Measurements from ENCODE around the gene P3H3. TPM values are rescaled to one million over a fixed set of nuclear protein-coding genes. Genes with fewer than 3 reads are reported as not detected.

P3H3 gene
- total RNA-seq, 4 donors from 2014 or later: 2.6 to 6.6 (median 4.4) TPM

DNA sequence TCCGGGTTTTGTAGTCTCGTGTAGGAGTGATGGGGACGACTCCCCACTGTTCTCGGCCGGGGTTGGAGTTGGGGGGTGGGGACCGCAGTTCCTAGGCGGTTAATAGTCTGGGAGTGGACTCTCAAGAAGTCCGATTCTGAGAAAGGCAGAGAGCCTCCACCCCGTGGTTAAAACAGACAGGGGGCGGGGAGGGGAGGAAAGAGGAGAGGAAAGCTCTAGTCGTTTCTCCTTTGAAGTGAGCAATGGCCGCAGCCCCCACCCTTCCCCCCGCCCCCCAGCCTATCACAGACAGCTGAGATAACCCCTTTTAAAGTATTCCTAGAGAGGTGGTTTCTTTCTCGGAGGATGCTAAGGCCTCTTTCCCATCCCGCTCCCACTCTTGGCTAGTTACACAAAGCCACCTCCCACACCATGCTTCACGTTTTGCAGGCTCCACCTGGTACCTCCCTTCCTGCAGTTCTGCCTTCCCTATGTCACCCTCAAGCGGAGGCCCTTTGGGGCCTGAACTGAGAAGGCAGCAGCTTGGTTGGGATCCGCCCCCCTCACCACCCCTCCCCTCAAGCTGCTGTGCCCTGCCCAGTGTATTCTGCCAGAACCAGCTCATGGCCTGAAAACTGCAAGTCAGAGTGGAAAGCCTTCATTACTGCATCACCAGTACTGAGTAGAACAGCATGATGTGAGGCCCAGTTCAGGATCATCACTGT is 24.6 kb downstream of the P3H3 start:
- TF ChIP-seq CTCF (IDR thresholded peaks at IDR 0.05) (no peak), POLR2A (IDR thresholded peaks at IDR 0.05) (peak in 1 of 4 donors; percentile 39)
- Histone ChIP-seq H3K36me3 (peaks cover 19 to 45% (median 24%) of the 10 kb centered on the region in 3 donors), H3K4me1 (peaks cover 11 to 29% (median 24%) of the 10 kb centered on the region in 3 donors), H3K27ac (peak overlapping the region; percentile 92 to 99 (median 97)), H3K9me3 (no peaks in the 10 kb centered on the region), H3K4me3 (peak overlapping the region; percentile 58 to 86 (median 71)), H3K27me3 (no peaks in the 10 kb centered on the region)
- intact Hi-C loops (cut with DNase I): no loop called here
- WGBS, 2 donors: 0 to 1% methylated on average over 8 to 11 of the region's 18 CpGs
- no peak for DNase-seq

- H3K9me3 ChIP-seq: no peaks in the 10 kb centered on the region
- peak overlapping the region; percentile 92 to 99 (median 97) for H3K27ac ChIP-seq
- DNase-seq: no peak
- TF ChIP-seq POLR2A (IDR thresholded peaks at IDR 0.05) (no peak), CTCF (IDR thresholded peaks at IDR 0.05) (no peak)
- intact Hi-C loops (cut with DNase I): no loop called here
- H3K36me3 ChIP-seq: peaks cover 27 to 47% (median 30%) of the 10 kb centered on the region in 3 donors
- peaks cover 11 to 29% (median 24%) of the 10 kb centered on the region in 3 donors for H3K4me1 ChIP-seq
- 29 to 56% methylated on average over 1 of the region's 1 CpG for WGBS, 2 donors
- H3K27me3 ChIP-seq: no peaks in the 10 kb centered on the region
- H3K4me3 ChIP-seq: peak overlapping the region in 2 of 4 donors; percentile 58 to 86
Observed at GRCh38 chr12:6853626-6854025, 25.4 kb downstream of the P3H3 start.

GRCh38 chr12:6854036-6854435 is 25.8 kb downstream of the P3H3 start:
- Histone ChIP-seq H3K36me3 (peaks cover 30 to 47% (median 34%) of the 10 kb centered on the region in 3 donors), H3K27me3 (no peaks in the 10 kb centered on the region), H3K4me3 (no peak overlapping the region), H3K4me1 (peaks cover 11 to 29% (median 24%) of the 10 kb centered on the region in 3 donors), H3K9me3 (no peaks in the 10 kb centered on the region), H3K27ac (peak overlapping the region; percentile 92 to 99 (median 97))
- 71 to 86% methylated on average over 3 to 6 of the region's 6 CpGs for WGBS, 2 donors
- intact Hi-C loops (cut with DNase I): no loop called here
- TF ChIP-seq POLR2A (IDR thresholded peaks at IDR 0.05): no peak
- no peak for TF ChIP-seq CTCF (IDR thresholded peaks at IDR 0.05)
- no peak for DNase-seq

DNA sequence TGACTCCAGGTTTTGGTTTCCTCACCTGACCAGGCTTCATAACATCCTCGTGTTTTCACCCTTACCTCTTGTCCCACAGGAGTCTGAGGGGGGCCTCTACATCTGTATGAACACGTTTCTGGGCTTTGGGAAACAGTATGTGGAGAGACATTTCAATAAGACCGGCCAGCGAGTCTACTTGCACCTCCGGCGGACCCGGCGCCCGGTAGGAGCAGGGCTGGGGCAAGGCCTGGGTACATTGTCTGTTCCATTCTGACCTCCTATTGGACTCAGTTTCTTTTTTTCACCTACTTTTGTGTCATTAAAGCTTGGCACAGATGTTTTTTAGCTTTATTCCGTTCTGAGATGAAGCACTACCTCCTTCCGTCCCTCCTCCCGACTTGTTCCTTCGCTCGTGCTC is 27.1 kb downstream of the P3H3 start:
- no peaks in the 10 kb centered on the region for H3K9me3 ChIP-seq
- intact Hi-C loops (cut with DNase I): no loop called here
- TF ChIP-seq CTCF (IDR thresholded peaks at IDR 0.05) (no peak), POLR2A (IDR thresholded peaks at IDR 0.05) (no peak)
- H3K36me3 ChIP-seq: peaks cover 42 to 57% (median 46%) of the 10 kb centered on the region in 3 donors
- 94% methylated on average over 14 of the region's 14 CpGs for WGBS, 2 donors
- no peak for DNase-seq
- no peak overlapping the region for H3K4me3 ChIP-seq
- no peaks in the 10 kb centered on the region for H3K27me3 ChIP-seq
- H3K27ac ChIP-seq: no peak overlapping the region
- H3K4me1 ChIP-seq: peaks cover 8 to 26% (median 21%) of the 10 kb centered on the region in 3 donors

GRCh38 chr12:6858799-6859198 is 30.6 kb downstream of the P3H3 start:
- WGBS, 2 donors: 75 to 100% methylated on average over 1 to 2 of the region's 2 CpGs

More at GRCh38 chr12:6858799-6859198, 30.6 kb downstream of the P3H3 start:
- intact Hi-C loops (cut with DNase I): no loop called here
- Histone ChIP-seq H3K9me3 (no peaks in the 10 kb centered on the region), H3K27me3 (no peaks in the 10 kb centered on the region), H3K36me3 (peaks cover 55 to 92% (median 73%) of the 10 kb centered on the region in 3 donors), H3K27ac (no peak overlapping the region), H3K4me3 (no peak overlapping the region), H3K4me1 (peaks cover 0 to 4% (median 4%) of the 10 kb centered on the region in 3 donors)
- TF ChIP-seq CTCF (IDR thresholded peaks at IDR 0.05): no peak
- no peak for TF ChIP-seq POLR2A (IDR thresholded peaks at IDR 0.05)
- DNase-seq: no peak

Data from esophagus squamous epithelium (tissue), 5 donors.